ENCODE measurements around the gene RAE1.

- no peak for TF ChIP-seq EZH2 (IDR thresholded peaks at IDR 0.05; ENCODE audit: borderline replicate concordance)
- TF ChIP-seq, protein P1, sequence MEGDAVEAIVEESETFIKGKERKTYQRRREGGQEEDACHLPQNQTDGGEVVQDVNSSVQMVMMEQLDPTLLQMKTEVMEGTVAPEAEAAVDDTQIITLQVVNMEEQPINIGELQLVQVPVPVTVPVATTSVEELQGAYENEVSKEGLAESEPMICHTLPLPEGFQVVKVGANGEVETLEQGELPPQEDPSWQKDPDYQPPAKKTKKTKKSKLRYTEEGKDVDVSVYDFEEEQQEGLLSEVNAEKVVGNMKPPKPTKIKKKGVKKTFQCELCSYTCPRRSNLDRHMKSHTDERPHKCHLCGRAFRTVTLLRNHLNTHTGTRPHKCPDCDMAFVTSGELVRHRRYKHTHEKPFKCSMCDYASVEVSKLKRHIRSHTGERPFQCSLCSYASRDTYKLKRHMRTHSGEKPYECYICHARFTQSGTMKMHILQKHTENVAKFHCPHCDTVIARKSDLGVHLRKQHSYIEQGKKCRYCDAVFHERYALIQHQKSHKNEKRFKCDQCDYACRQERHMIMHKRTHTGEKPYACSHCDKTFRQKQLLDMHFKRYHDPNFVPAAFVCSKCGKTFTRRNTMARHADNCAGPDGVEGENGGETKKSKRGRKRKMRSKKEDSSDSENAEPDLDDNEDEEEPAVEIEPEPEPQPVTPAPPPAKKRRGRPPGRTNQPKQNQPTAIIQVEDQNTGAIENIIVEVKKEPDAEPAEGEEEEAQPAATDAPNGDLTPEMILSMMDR (IDR thresholded peaks at IDR 0.05; ENCODE audit: poor library complexity), result no peak
- TF ChIP-seq EZH2phosphoT487 (IDR thresholded peaks at IDR 0.05; ENCODE audit: low read depth, severe bottlenecking, unreplicated experiment), result no peak
These were observed 26.3 kb downstream of the RAE1 start for GRCh38 chr20:57377350-57377749.
